Breast epithelium (tissue), 4 donors: Measurements from ENCODE around the gene DYNLRB2. TPM values are rescaled to one million over a fixed set of nuclear protein-coding genes. Genes with fewer than 3 reads are reported as not detected.

Experiments
- DNase-seq, 2 donors: peaks; one replicate each; pipeline ENCODE4 v3.0.0-alpha.2; 2019; ENCODE audit warnings: low spot score in 2 of 2
- H3K27ac ChIP-seq, 2 donors: fragments of 200-600 bp; sonication (generic) in 1 of 2; one replicate each; pipeline ENCODE4 v1.5.1; 2016 to 2019; ENCODE audit warnings: mild to moderate bottlenecking in 1 of 2
- H3K27me3 ChIP-seq, 2 donors: fragments of 200-600 bp; sonication (generic) in 1 of 2; one replicate each; pipeline versions ENCODE4 v1.5.1 to v1.6.0; 2017 to 2019; ENCODE audit warnings: control low read depth in 1 of 2, mild to moderate bottlenecking in 1 of 2
- H3K36me3 ChIP-seq: fragments of 200-600 bp; one replicate; pipeline ENCODE4 v1.5.1; 2019
- H3K4me1 ChIP-seq, 2 donors: fragments of 200-600 bp; sonication (generic); one replicate each; pipeline ENCODE4 v1.5.1; 2016 to 2019; ENCODE audit warnings: control low read depth in 1 of 2
- H3K4me3 ChIP-seq, 3 donors: fragments of 200-600 bp; sonication (generic); 1 replicate in 2 of 3; 2 replicates in 1 of 3; pipeline ENCODE4 v1.5.1; 2016 to 2019; ENCODE audit warnings: mild to moderate bottlenecking in 3 of 3, moderate library complexity in 2 of 3
- H3K9me3 ChIP-seq, 2 donors: fragments of 200-600 bp; sonication (generic) in 1 of 2; one replicate each; pipeline ENCODE4 v1.5.1; 2016 to 2019; ENCODE audit warnings: control low read depth in 1 of 2
- POLR2A ChIP-seq: fragments of 450-650 bp; IDR thresholded peaks from one replicate; pipeline ENCODE4 v1.6.1; 2016; ENCODE audit warnings: antibody characterized with exemption, mild to moderate bottlenecking, moderate library complexity
- POLR2AphosphoS5 ChIP-seq, 3 donors: sonication (generic); formaldehyde crosslinking; IDR thresholded peaks; one replicate each; pipeline ENCODE4 v1.6.1; 2017; ENCODE audit warnings: antibody characterized with exemption in 3 of 3
- intact Hi-C: fragments of 100-400 bp; cut with DNase I; formaldehyde crosslinking; loops from one replicate; pipeline ENCODE4 v1.15.1; 2023; ENCODE audit warnings: low total_unique reads
- total RNA-seq, 3 donors: library from RNA; depleted of rRNA; stranded (reverse); fragments of >200 nt; gene quantifications; one replicate each; pipeline ENCODE4 v1.1.0, GENCODE V29; 2016
- TF ChIP-seq, protein P1 (sequence below), 3 donors: fragments of 450-650 bp; IDR thresholded peaks; one replicate each; pipeline ENCODE4 v1.5.1; 2016 to 2017; ENCODE audit warnings: antibody characterized with exemption in 3 of 3, mild to moderate bottlenecking in 3 of 3, moderate library complexity in 3 of 3

Gene DYNLRB2
- total RNA-seq, 3 donors from 2014 or later, result 1.9 to 8.5 (median 4.6) TPM

GRCh38 chr16:80507538-80507937 lies 33.3 kb upstream of the DYNLRB2 start:
- intact Hi-C loops, result no loop called here
- Histone ChIP-seq H3K9me3 (no peaks in the 10 kb centered on the region), H3K27me3 (no peaks in the 10 kb centered on the region), H3K4me3 (no peak overlapping the region), H3K27ac (peak overlapping the region in 1 of 2 donors; percentile 19), H3K4me1 (no peaks in the 10 kb centered on the region), H3K36me3 (no peaks in the 10 kb centered on the region)
- TF ChIP-seq, protein P1, sequence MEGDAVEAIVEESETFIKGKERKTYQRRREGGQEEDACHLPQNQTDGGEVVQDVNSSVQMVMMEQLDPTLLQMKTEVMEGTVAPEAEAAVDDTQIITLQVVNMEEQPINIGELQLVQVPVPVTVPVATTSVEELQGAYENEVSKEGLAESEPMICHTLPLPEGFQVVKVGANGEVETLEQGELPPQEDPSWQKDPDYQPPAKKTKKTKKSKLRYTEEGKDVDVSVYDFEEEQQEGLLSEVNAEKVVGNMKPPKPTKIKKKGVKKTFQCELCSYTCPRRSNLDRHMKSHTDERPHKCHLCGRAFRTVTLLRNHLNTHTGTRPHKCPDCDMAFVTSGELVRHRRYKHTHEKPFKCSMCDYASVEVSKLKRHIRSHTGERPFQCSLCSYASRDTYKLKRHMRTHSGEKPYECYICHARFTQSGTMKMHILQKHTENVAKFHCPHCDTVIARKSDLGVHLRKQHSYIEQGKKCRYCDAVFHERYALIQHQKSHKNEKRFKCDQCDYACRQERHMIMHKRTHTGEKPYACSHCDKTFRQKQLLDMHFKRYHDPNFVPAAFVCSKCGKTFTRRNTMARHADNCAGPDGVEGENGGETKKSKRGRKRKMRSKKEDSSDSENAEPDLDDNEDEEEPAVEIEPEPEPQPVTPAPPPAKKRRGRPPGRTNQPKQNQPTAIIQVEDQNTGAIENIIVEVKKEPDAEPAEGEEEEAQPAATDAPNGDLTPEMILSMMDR (IDR thresholded peaks at IDR 0.05), result no peak
- TF ChIP-seq POLR2A (no peak), POLR2AphosphoS5 (IDR thresholded peaks at IDR 0.05) (no peak)
- no peak for DNase-seq

DNA sequence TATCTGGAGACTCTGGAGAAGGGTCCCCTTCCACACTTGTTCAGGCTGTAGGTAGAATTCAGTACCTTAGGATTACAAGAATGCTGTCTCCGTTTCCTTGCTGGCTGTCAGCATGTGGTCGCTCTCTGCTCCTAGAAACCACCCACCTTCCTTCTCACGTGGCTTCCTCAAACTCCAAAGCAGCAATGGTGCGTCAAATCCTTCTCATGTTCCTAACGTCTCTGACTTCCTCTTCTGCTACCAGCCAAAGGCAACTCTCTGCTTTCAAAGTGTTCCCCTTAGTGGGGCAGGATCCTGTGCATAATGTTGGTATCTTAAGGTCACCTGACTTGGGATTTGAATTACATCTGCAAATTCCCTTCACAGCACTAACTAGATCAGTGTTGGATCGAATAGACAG lies 30.9 kb upstream of the DYNLRB2 start:
- intact Hi-C loops, result no loop called here
- Histone ChIP-seq H3K36me3 (no peaks in the 10 kb centered on the region), H3K9me3 (no peaks in the 10 kb centered on the region), H3K4me3 (no peak overlapping the region), H3K27ac (no peak overlapping the region), H3K4me1 (no peaks in the 10 kb centered on the region), H3K27me3 (no peaks in the 10 kb centered on the region)
- TF ChIP-seq, protein P1 (IDR thresholded peaks at IDR 0.05), result no peak
- TF ChIP-seq POLR2A (no peak), POLR2AphosphoS5 (IDR thresholded peaks at IDR 0.05) (no peak)
- no peak for DNase-seq

- H3K9me3 ChIP-seq, result no peaks in the 10 kb centered on the region
- no peak overlapping the region for H3K27ac ChIP-seq
- no peaks in the 10 kb centered on the region for H3K27me3 ChIP-seq
- H3K4me3 ChIP-seq, result no peak overlapping the region
- intact Hi-C loops, result no loop called here
- TF ChIP-seq POLR2A, result no peak
- TF ChIP-seq, protein P1 (IDR thresholded peaks at IDR 0.05), result no peak
- no peak for TF ChIP-seq POLR2AphosphoS5 (IDR thresholded peaks at IDR 0.05)
- DNase-seq, result no peak
- no peaks in the 10 kb centered on the region for H3K36me3 ChIP-seq
- H3K4me1 ChIP-seq, result no peaks in the 10 kb centered on the region
These were observed 28.8 kb upstream of the DYNLRB2 start for GRCh38 chr16:80511824-80512592.

DNA sequence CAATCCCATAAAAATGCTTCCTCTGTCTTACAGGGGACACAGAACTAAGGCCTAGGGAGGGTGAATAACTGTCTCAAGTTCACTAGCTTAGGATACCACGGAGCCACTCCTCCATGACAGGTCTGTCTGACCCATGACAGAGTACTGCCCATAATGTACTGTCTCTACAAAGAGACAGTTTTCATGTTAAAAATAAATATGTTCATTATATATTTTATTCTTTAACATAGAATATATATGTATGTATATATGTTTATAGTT lies 28.3 kb upstream of the DYNLRB2 start:
- no peak for DNase-seq
- H3K36me3 ChIP-seq, result no peaks in the 10 kb centered on the region
- no peak overlapping the region for H3K4me3 ChIP-seq
- TF ChIP-seq, protein P1 (IDR thresholded peaks at IDR 0.05), result no peak
- TF ChIP-seq POLR2AphosphoS5 (IDR thresholded peaks at IDR 0.05) (no peak), POLR2A (no peak)
- no peak overlapping the region for H3K27ac ChIP-seq
- H3K27me3 ChIP-seq, result no peaks in the 10 kb centered on the region
- no peaks in the 10 kb centered on the region for H3K4me1 ChIP-seq
- intact Hi-C loops, result no loop called here
- no peaks in the 10 kb centered on the region for H3K9me3 ChIP-seq

DNA sequence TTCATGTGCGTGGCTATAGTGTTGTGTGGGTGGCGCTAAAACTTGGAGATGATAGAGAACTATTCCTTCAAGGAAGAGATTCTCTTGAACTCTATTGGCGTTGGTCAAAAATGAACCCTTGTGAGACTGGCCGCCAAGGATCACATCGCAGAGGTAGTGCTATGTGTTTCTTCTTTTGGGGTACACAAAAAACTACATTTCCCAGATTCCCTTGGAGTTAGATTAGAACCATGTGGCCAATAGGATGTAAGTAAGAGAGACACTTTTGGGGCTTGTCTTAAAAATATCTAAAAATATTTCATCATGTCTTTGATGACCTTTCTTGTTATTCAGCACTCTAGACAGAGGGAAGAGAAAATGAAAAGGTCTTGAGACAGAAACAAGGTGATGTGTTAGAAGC lies 25.4 kb upstream of the DYNLRB2 start:
- intact Hi-C loops, result no loop called here
- no peak for TF ChIP-seq POLR2AphosphoS5 (IDR thresholded peaks at IDR 0.05)

More for the DNA sequence above, 25.4 kb upstream of the DYNLRB2 start:
- Histone ChIP-seq H3K4me1 (no peaks in the 10 kb centered on the region), H3K27me3 (no peaks in the 10 kb centered on the region), H3K9me3 (no peaks in the 10 kb centered on the region), H3K36me3 (no peaks in the 10 kb centered on the region), H3K4me3 (no peak overlapping the region), H3K27ac (no peak overlapping the region)
- DNase-seq, result no peak
